ENCODE data around the gene TOP1. TPM values are rescaled to one million over a fixed set of nuclear protein-coding genes. Genes with fewer than 3 reads are reported as not detected.
A peak's percentile ranks its signal among the peaks of the same experiment; 100 is the strongest.

The TOP1 gene
- total RNA-seq, 1 experiment from 2014 or later: 125 TPM

DNA sequence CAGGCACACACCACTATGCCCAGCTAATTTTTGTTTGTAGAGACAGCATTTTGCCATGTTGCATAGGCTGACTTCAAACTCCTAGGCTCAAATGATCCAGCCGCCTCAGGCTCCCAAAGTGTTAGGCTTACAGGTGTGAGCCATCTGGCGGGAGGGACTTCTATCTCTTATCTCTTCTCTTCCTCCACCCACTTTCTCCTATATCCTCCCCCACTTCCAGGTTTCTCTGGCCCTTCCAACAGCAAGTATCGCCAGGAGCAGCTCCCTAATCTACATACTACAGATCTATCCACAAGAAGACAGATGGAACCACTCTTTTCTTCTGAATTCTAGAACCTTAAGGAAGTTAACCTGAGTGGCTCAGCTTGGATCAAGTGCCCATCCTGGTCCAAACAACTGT is 5.1 kb upstream of the TOP1 start:
- Histone ChIP-seq H3K4me1 (ENCODE audit: insufficient read depth, low read length, poor library complexity, severe bottlenecking) (no peaks in the 10 kb centered on the region), H3K27ac (ENCODE audit: low read depth, low read length, poor library complexity, severe bottlenecking) (no peak overlapping the region), H3K27me3 (replicated peaks; ENCODE audit: insufficient read depth, low read depth, low read length, poor library complexity) (no peaks in the 10 kb centered on the region), H3K4me3 (ENCODE audit: low read depth, low read length, poor library complexity, severe bottlenecking) (no peak overlapping the region), H3K9me3 (ENCODE audit: low read depth, low read length, poor library complexity, severe bottlenecking) (no peaks in the 10 kb centered on the region), H3K36me3 (ENCODE audit: insufficient read depth, low read length, poor library complexity, severe bottlenecking) (no peaks in the 10 kb centered on the region)
- ChIA-PET POLR2A (ENCODE audit: low non-redundant PET) (no interaction called here), CTCF (no interaction called here)
- no peak for TF ChIP-seq EZH2 (IDR thresholded peaks at IDR 0.05; ENCODE audit: borderline replicate concordance, low read depth, low read length, poor library complexity, severe bottlenecking)
- TF ChIP-seq, protein P1, sequence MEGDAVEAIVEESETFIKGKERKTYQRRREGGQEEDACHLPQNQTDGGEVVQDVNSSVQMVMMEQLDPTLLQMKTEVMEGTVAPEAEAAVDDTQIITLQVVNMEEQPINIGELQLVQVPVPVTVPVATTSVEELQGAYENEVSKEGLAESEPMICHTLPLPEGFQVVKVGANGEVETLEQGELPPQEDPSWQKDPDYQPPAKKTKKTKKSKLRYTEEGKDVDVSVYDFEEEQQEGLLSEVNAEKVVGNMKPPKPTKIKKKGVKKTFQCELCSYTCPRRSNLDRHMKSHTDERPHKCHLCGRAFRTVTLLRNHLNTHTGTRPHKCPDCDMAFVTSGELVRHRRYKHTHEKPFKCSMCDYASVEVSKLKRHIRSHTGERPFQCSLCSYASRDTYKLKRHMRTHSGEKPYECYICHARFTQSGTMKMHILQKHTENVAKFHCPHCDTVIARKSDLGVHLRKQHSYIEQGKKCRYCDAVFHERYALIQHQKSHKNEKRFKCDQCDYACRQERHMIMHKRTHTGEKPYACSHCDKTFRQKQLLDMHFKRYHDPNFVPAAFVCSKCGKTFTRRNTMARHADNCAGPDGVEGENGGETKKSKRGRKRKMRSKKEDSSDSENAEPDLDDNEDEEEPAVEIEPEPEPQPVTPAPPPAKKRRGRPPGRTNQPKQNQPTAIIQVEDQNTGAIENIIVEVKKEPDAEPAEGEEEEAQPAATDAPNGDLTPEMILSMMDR (conservative IDR thresholded peaks at IDR 0.05; ENCODE audit: low read depth, low read length): no peak
- intact Hi-C loops (cut with micrococcal nuclease; ENCODE audit: unreplicated experiment): no loop called here
- DNase-seq (ENCODE audit: low spot score): no peak
- no TSS peak for BruUV-seq (replicated peaks)

DNA sequence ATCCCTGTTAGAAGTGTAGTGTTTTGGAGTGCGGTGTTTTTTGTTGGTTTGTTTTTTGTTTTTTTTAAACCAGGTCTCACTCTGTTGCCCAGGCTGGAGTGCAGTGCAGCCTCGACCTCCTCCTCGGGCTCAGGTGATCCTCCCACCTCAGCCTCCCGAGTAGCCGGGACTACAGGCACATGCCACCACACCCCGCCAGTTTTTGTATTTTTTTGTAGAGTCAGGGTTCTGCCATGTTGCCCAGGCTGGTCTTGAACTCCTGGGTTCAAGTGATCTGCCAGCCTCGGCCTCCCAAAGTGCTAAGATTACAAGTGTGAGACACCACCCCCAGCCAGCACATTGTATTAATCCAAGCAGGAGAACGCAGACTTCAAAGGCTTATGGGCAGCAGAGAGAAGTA is 1.3 kb upstream of the TOP1 start:
- no peak overlapping the region for H3K4me3 ChIP-seq (ENCODE audit: low read depth, low read length, poor library complexity, severe bottlenecking)
- peak overlapping the region; percentile 70 for H3K27ac ChIP-seq (ENCODE audit: low read depth, low read length, poor library complexity, severe bottlenecking)
- H3K9me3 ChIP-seq (ENCODE audit: low read depth, low read length, poor library complexity, severe bottlenecking): no peaks in the 10 kb centered on the region
- H3K4me1 ChIP-seq (ENCODE audit: insufficient read depth, low read length, poor library complexity, severe bottlenecking): peaks cover 24% of the 10 kb centered on the region
- no TSS peak for BruUV-seq (replicated peaks)
- no peaks in the 10 kb centered on the region for H3K36me3 ChIP-seq (ENCODE audit: insufficient read depth, low read length, poor library complexity, severe bottlenecking)
- TF ChIP-seq EZH2 (IDR thresholded peaks at IDR 0.05; ENCODE audit: borderline replicate concordance, low read depth, low read length, poor library complexity, severe bottlenecking): no peak
- TF ChIP-seq, protein P1 (conservative IDR thresholded peaks at IDR 0.05; ENCODE audit: low read depth, low read length): no peak
- POLR2A ChIA-PET (ENCODE audit: low non-redundant PET): no interaction called here
- intact Hi-C loops (cut with micrococcal nuclease; ENCODE audit: unreplicated experiment): no loop called here
- CTCF ChIA-PET: no interaction called here
- no peak for DNase-seq (ENCODE audit: low spot score)
- no peaks in the 10 kb centered on the region for H3K27me3 ChIP-seq (replicated peaks; ENCODE audit: insufficient read depth, low read depth, low read length, poor library complexity)

DNA sequence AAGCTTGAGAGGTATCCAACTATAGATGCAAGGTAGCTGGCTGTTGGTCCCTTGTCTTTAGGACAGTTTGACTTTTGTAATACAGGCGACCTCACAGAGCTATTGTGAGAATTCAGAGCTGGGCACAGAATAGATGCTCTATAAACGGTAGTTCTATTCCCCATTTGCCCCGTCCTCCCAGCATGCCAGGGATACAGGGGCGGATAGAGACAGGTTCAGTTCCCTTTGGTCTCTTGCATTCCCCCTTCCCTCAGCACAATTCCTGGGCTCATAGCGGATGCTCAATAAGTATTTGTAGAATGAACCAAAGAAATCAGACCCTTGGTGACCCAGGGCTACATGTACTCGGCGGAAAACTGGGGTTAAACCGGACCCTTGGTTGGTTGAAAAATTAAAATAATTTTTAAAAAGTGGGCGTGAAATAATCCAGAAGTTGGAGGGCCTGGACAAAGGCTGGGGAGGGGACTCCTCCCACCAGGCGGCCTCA is 707 bp upstream of the TOP1 start:
- TF ChIP-seq EZH2 (IDR thresholded peaks at IDR 0.05; ENCODE audit: borderline replicate concordance, low read depth, low read length, poor library complexity, severe bottlenecking): no peak
- TF ChIP-seq, protein P1 (conservative IDR thresholded peaks at IDR 0.05; ENCODE audit: low read depth, low read length): no peak
- TSS peak; percentile 92 for BruUV-seq (replicated peaks)
- Histone ChIP-seq H3K4me1 (ENCODE audit: insufficient read depth, low read length, poor library complexity, severe bottlenecking) (peaks cover 29% of the 10 kb centered on the region), H3K36me3 (ENCODE audit: insufficient read depth, low read length, poor library complexity, severe bottlenecking) (no peaks in the 10 kb centered on the region), H3K9me3 (ENCODE audit: low read depth, low read length, poor library complexity, severe bottlenecking) (no peaks in the 10 kb centered on the region), H3K4me3 (ENCODE audit: low read depth, low read length, poor library complexity, severe bottlenecking) (peak overlapping the region; percentile 96), H3K27ac (ENCODE audit: low read depth, low read length, poor library complexity, severe bottlenecking) (peak overlapping the region; percentile 70), H3K27me3 (replicated peaks; ENCODE audit: insufficient read depth, low read depth, low read length, poor library complexity) (no peaks in the 10 kb centered on the region)
- ChIA-PET CTCF (interaction anchor here (0.7 kb wide), 1 partner anchor 37 kb away, joined by 3 read pairs; no protein-coding TSS in a partner anchor), POLR2A (ENCODE audit: low non-redundant PET) (no interaction called here)
- intact Hi-C loops (cut with micrococcal nuclease; ENCODE audit: unreplicated experiment): no loop called here
- DNase-seq (ENCODE audit: low spot score): no peak
